ENCODE measurements around the gene PIP5K1B. TPM values are rescaled to one million over a fixed set of nuclear protein-coding genes. Genes with fewer than 3 reads are reported as not detected.

PIP5K1B gene
- total RNA-seq, 4 donors from 2014 or later = 0.29 to 8.2 (median 4.1) TPM

- no peak overlapping the region for H3K27ac ChIP-seq
- H3K9me3 ChIP-seq = no peaks in the 10 kb centered on the region
- intact Hi-C loops (cut with DNase I; ENCODE audit: low total_unique reads) = no loop called here
Measured at GRCh38 chr9:68740561-68740960, 35.5 kb downstream of the PIP5K1B start.

GRCh38 chr9:68741234-68741633 lies 36.2 kb downstream of the PIP5K1B start:
- Histone ChIP-seq H3K27me3 (no peaks in the 10 kb centered on the region), H3K4me3 (no peak overlapping the region), H3K36me3 (no peaks in the 10 kb centered on the region), H3K9me3 (no peaks in the 10 kb centered on the region), H3K4me1 (no peaks in the 10 kb centered on the region), H3K27ac (no peak overlapping the region)
- TF ChIP-seq CTCF (IDR thresholded peaks at IDR 0.05) (no peak), POLR2A (IDR thresholded peaks at IDR 0.05) (no peak)
- DNase-seq = no peak
- intact Hi-C loops (cut with DNase I; ENCODE audit: low total_unique reads) = no loop called here

More at GRCh38 chr9:68740561-68740960, 35.5 kb downstream of the PIP5K1B start:
- DNase-seq = no peak
- Histone ChIP-seq H3K4me1 (no peaks in the 10 kb centered on the region), H3K36me3 (no peaks in the 10 kb centered on the region), H3K27me3 (no peaks in the 10 kb centered on the region), H3K4me3 (no peak overlapping the region)
- no peak for TF ChIP-seq CTCF (IDR thresholded peaks at IDR 0.05)
- TF ChIP-seq POLR2A (IDR thresholded peaks at IDR 0.05) = no peak

GRCh38 chr9:68741704-68742332 lies 36.8 kb downstream of the PIP5K1B start:
- intact Hi-C loops (cut with DNase I; ENCODE audit: low total_unique reads) = no loop called here
- no peak overlapping the region for H3K27ac ChIP-seq
- TF ChIP-seq POLR2A (IDR thresholded peaks at IDR 0.05) = no peak
- TF ChIP-seq CTCF (IDR thresholded peaks at IDR 0.05) = no peak

GRCh38 chr9:68742333-68742730 lies 37.3 kb downstream of the PIP5K1B start:
- no peak overlapping the region for H3K27ac ChIP-seq
- no peaks in the 10 kb centered on the region for H3K36me3 ChIP-seq
- DNase-seq = no peak
- H3K9me3 ChIP-seq = no peaks in the 10 kb centered on the region
- H3K27me3 ChIP-seq = no peaks in the 10 kb centered on the region
- TF ChIP-seq POLR2A (IDR thresholded peaks at IDR 0.05) (no peak), CTCF (IDR thresholded peaks at IDR 0.05) (no peak)
- intact Hi-C loops (cut with DNase I; ENCODE audit: low total_unique reads) = no loop called here
- H3K4me3 ChIP-seq = no peak overlapping the region
- H3K4me1 ChIP-seq = no peaks in the 10 kb centered on the region

More at GRCh38 chr9:68741704-68742332, 36.8 kb downstream of the PIP5K1B start:
- H3K9me3 ChIP-seq = no peaks in the 10 kb centered on the region
- no peaks in the 10 kb centered on the region for H3K4me1 ChIP-seq
- no peaks in the 10 kb centered on the region for H3K27me3 ChIP-seq
- H3K4me3 ChIP-seq = no peak overlapping the region
- no peaks in the 10 kb centered on the region for H3K36me3 ChIP-seq
- no peak for DNase-seq

GRCh38 chr9:68744426-68744825 lies 39.4 kb downstream of the PIP5K1B start:
- no peak overlapping the region for H3K4me3 ChIP-seq
- intact Hi-C loops (cut with DNase I; ENCODE audit: low total_unique reads) = no loop called here
- no peaks in the 10 kb centered on the region for H3K4me1 ChIP-seq

More at GRCh38 chr9:68744426-68744825, 39.4 kb downstream of the PIP5K1B start:
- H3K9me3 ChIP-seq = no peaks in the 10 kb centered on the region
- no peaks in the 10 kb centered on the region for H3K36me3 ChIP-seq
- no peak overlapping the region for H3K27ac ChIP-seq
- H3K27me3 ChIP-seq = no peaks in the 10 kb centered on the region
- TF ChIP-seq POLR2A (IDR thresholded peaks at IDR 0.05) = no peak
- no peak for TF ChIP-seq CTCF (IDR thresholded peaks at IDR 0.05)
- no peak for DNase-seq

Measured in uterus (tissue), 4 donors.